ENCODE results near the gene TRIM40.
"Not testable (repeated sequence)": the region's sequence is repeated elsewhere in the genome, so short reads cannot be mapped to it uniquely, and the experiment has no call there.

DNA sequence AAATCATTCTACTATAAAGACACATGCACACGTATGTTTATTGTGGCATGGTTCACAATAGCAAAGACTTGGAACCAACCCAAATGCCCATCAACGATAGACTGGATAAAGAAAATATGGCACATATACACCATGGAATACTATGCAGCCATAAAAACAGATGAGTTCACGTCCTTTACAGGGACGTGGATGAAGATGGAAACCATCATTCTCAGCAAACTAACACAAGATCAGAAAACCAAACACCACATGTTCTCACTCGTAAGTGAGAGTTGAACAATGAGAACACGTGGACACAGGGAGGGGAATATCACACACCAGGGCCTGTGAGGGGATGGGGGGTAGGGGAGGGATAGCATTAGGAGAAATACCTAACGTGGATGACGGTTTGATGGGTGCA is 4.3 kb downstream of the TRIM40 start:
- TF ChIP-seq, protein P1, sequence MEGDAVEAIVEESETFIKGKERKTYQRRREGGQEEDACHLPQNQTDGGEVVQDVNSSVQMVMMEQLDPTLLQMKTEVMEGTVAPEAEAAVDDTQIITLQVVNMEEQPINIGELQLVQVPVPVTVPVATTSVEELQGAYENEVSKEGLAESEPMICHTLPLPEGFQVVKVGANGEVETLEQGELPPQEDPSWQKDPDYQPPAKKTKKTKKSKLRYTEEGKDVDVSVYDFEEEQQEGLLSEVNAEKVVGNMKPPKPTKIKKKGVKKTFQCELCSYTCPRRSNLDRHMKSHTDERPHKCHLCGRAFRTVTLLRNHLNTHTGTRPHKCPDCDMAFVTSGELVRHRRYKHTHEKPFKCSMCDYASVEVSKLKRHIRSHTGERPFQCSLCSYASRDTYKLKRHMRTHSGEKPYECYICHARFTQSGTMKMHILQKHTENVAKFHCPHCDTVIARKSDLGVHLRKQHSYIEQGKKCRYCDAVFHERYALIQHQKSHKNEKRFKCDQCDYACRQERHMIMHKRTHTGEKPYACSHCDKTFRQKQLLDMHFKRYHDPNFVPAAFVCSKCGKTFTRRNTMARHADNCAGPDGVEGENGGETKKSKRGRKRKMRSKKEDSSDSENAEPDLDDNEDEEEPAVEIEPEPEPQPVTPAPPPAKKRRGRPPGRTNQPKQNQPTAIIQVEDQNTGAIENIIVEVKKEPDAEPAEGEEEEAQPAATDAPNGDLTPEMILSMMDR (IDR thresholded peaks at IDR 0.05), result not testable (repeated sequence)
- TF ChIP-seq EP300, POLR2A (IDR thresholded peaks at IDR 0.05): not testable (repeated sequence)
